ENCODE data around the gene TMIGD2. TPM values are rescaled to one million over a fixed set of nuclear protein-coding genes. Genes with fewer than 3 reads are reported as not detected.

The TMIGD2 gene
- total RNA-seq, 1 donor from 2014 or later, result 0.49 TPM

- DNase-seq, result no peak
Measured at GRCh38 chr19:4326215-4326836, 24.1 kb upstream of the TMIGD2 start.

GRCh38 chr19:4324228-4324627 is 22.0 kb upstream of the TMIGD2 start:
- no peak for DNase-seq

GRCh38 chr19:4323692-4324091 is 21.5 kb upstream of the TMIGD2 start:
- no peak for DNase-seq

- DNase-seq, result no peak
Measured at GRCh38 chr19:4322942-4323665, 20.9 kb upstream of the TMIGD2 start.

GRCh38 chr19:4320419-4320818 is 18.2 kb upstream of the TMIGD2 start:
- no peak for DNase-seq

- DNase-seq, result no peak
Measured at GRCh38 chr19:4319067-4319718, 17.0 kb upstream of the TMIGD2 start.

GRCh38 chr19:4318460-4318859 is 16.3 kb upstream of the TMIGD2 start:
- DNase-seq, result no peak

- DNase-seq, result no peak
Measured at GRCh38 chr19:4316956-4317355, 14.8 kb upstream of the TMIGD2 start.

- no peak for DNase-seq
Measured at GRCh38 chr19:4313847-4314490, 11.8 kb upstream of the TMIGD2 start.

GRCh38 chr19:4310247-4311121 is 8.3 kb upstream of the TMIGD2 start:
- DNase-seq, result no peak

GRCh38 chr19:4305659-4306058 is 3.5 kb upstream of the TMIGD2 start:
- DNase-seq, result no peak

- no peak for DNase-seq
Measured at GRCh38 chr19:4305257-4305612, 3.0 kb upstream of the TMIGD2 start.

GRCh38 chr19:4304538-4305256 is 2.5 kb upstream of the TMIGD2 start, which contains the start of gene FSD1:
FSD1 (plus strand) TSS chr19:4304598; CDS start chr19:4304747, 149 bp downstream.
- no peak for DNase-seq

GRCh38 chr19:4303819-4304537 is 1.8 kb upstream of the TMIGD2 start:
- DNase-seq, result no peak

- DNase-seq, result no peak
Measured at GRCh38 chr19:4301590-4302242, 473 bp downstream of the TMIGD2 start.

GRCh38 chr19:4300589-4300988 is 1.6 kb downstream of the TMIGD2 start:
- DNase-seq, result no peak

- DNase-seq, result no peak
Measured at GRCh38 chr19:4298810-4299550, 3.2 kb downstream of the TMIGD2 start.

- no peak for DNase-seq
Measured at GRCh38 chr19:4297901-4298809, 4.0 kb downstream of the TMIGD2 start.

Measured in skin of body (tissue), 2 donors.